Measurements from ENCODE around the gene BTNL8.

The BTNL8 gene

DNA sequence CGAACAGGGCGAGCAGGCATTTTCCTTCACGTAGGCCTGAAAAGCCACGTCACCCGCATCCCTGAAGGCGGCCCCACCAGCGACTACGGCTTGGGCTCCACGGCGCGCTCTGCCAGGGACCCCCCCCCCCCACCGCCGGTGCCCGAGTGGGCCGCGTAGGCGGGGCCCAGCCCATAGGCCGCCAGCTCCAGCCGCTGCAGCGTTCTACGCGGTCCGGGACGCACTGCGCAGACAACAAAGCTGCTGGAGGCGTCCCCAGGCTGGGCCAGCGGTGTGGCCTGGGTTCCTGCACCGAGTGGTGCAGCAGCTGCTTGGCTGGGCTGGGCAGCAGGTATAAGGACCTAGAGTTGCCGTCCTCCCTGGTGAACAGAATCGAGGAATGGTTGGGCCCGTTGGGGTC is 71.4 kb downstream of the BTNL8 start:
- H3K27me3 ChIP-seq (ENCODE audit: insufficient read depth, low read length) = no peaks in the 10 kb centered on the region
- no peaks in the 10 kb centered on the region for H3F3A ChIP-seq (ENCODE audit: insufficient read depth, low read length)
- no peaks in the 10 kb centered on the region for H3K79me2 ChIP-seq (ENCODE audit: insufficient read depth, low read length)
- H3K9me2 ChIP-seq (ENCODE audit: low read depth, low read length) = no peaks in the 10 kb centered on the region
- peaks cover 8% of the 10 kb centered on the region; the same call in 1 of the 2 replicates for H3K9me3 ChIP-seq (ENCODE audit: low read length)
- no peak overlapping the region for H3K9ac ChIP-seq (ENCODE audit: low read length)
- H2AFZ ChIP-seq (ENCODE audit: low read length) = no peak overlapping the region
- no peak overlapping the region for H3K4me3 ChIP-seq (ENCODE audit: low read depth, low read length, poor library complexity, severe bottlenecking)
- no peaks in the 10 kb centered on the region for H3K36me3 ChIP-seq (ENCODE audit: insufficient read depth, low read length)
- no peak for TF ChIP-seq EZH2 (IDR thresholded peaks at IDR 0.05; ENCODE audit: borderline replicate concordance, low read length)
- TF ChIP-seq, protein P1, sequence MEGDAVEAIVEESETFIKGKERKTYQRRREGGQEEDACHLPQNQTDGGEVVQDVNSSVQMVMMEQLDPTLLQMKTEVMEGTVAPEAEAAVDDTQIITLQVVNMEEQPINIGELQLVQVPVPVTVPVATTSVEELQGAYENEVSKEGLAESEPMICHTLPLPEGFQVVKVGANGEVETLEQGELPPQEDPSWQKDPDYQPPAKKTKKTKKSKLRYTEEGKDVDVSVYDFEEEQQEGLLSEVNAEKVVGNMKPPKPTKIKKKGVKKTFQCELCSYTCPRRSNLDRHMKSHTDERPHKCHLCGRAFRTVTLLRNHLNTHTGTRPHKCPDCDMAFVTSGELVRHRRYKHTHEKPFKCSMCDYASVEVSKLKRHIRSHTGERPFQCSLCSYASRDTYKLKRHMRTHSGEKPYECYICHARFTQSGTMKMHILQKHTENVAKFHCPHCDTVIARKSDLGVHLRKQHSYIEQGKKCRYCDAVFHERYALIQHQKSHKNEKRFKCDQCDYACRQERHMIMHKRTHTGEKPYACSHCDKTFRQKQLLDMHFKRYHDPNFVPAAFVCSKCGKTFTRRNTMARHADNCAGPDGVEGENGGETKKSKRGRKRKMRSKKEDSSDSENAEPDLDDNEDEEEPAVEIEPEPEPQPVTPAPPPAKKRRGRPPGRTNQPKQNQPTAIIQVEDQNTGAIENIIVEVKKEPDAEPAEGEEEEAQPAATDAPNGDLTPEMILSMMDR (IDR thresholded peaks at IDR 0.05; ENCODE audit: low read length) = no peak
- no peak overlapping the region for H3K27ac ChIP-seq (ENCODE audit: low read depth, low read length, poor library complexity, severe bottlenecking)
- H3K4me1 ChIP-seq (ENCODE audit: insufficient read depth, low read length, severe bottlenecking) = peaks cover 10% of the 10 kb centered on the region
- no peaks in the 10 kb centered on the region for H4K20me1 ChIP-seq (ENCODE audit: insufficient read depth, low read length)
- no peak overlapping the region for H3K4me2 ChIP-seq (ENCODE audit: low read length)

DNA sequence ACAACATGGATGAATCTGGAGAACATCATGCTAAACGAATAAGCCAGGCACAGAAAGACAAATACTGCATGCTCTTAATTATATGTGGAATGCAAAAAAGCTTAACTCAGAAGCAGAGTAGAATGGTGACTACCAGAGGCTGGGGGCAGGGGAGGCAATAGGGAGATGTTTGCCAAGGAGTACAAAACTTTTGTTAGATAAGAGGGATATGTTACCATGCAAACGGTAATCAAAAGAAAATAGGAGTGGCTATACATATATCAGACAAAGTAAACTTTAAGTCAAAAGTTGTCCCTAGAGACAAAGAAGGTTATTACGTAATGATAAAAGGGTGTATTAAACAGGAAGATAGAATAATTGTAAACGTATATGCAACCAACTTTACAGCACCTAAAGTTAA is 71.9 kb downstream of the BTNL8 start:
- H4K20me1 ChIP-seq (ENCODE audit: insufficient read depth, low read length) = no peaks in the 10 kb centered on the region
- H3K4me1 ChIP-seq (ENCODE audit: insufficient read depth, low read length, severe bottlenecking) = peaks cover 16% of the 10 kb centered on the region
- no peak overlapping the region for H3K4me2 ChIP-seq (ENCODE audit: low read length)

DNA sequence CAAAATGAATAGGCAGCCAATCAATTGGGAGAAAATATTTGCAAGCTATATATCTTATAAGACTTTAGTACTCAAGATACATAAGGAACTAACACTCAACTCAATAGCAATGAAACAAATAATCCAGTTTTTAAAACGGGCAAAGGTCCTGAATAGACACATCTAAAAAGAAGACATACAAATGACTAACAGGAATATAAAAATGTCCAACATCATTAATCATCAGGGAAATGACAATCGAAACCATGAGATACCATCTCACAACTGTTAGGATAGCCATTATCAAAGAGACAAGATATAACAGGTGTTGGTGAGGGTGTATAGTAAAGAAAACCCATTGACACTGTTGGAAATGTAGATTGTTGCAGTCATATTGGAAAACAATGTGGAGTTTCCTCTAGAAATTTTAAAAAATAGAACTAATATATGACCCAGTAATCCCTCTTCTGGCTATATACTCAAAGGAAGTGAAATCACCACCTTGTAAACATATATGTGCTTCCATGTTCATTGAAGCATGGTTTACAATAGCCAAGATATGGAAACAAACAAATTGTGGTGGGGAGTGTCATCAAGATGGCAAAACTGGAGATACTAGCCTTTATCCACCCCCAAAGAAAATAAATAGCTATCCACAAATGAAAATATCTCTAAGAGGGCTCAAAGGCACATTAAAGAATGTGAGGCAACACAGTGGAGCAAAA is 75.8 kb downstream of the BTNL8 start:
- Histone ChIP-seq H4K20me1 (ENCODE audit: insufficient read depth, low read length) (no peaks in the 10 kb centered on the region), H3K4me1 (ENCODE audit: insufficient read depth, low read length, severe bottlenecking) (peaks cover 38% of the 10 kb centered on the region), H3K79me2 (ENCODE audit: insufficient read depth, low read length) (no peaks in the 10 kb centered on the region), H3K9me3 (ENCODE audit: low read length) (peaks cover 8% of the 10 kb centered on the region; the same call in 1 of the 2 replicates), H3K4me2 (ENCODE audit: low read length) (peak overlapping the region; percentile 12; the same call in 1 of the 2 replicates), H3K9me2 (ENCODE audit: low read depth, low read length) (no peaks in the 10 kb centered on the region), H3F3A (ENCODE audit: insufficient read depth, low read length) (no peaks in the 10 kb centered on the region), H3K36me3 (ENCODE audit: insufficient read depth, low read length) (no peaks in the 10 kb centered on the region), H3K27ac (ENCODE audit: low read depth, low read length, poor library complexity, severe bottlenecking) (peak overlapping the region; percentile 94), H3K27me3 (ENCODE audit: insufficient read depth, low read length) (no peaks in the 10 kb centered on the region), H3K9ac (ENCODE audit: low read length) (no peak overlapping the region), H2AFZ (ENCODE audit: low read length) (no peak overlapping the region), H3K4me3 (ENCODE audit: low read depth, low read length, poor library complexity, severe bottlenecking) (no peak overlapping the region)
- TF ChIP-seq, protein P1 (IDR thresholded peaks at IDR 0.05; ENCODE audit: low read length) = no peak
- TF ChIP-seq EZH2 (IDR thresholded peaks at IDR 0.05; ENCODE audit: borderline replicate concordance, low read length) = no peak

More for the DNA sequence above, 71.9 kb downstream of the BTNL8 start:
- no peak overlapping the region for H2AFZ ChIP-seq (ENCODE audit: low read length)
- H3K27ac ChIP-seq (ENCODE audit: low read depth, low read length, poor library complexity, severe bottlenecking) = no peak overlapping the region
- H3F3A ChIP-seq (ENCODE audit: insufficient read depth, low read length) = no peaks in the 10 kb centered on the region
- no peaks in the 10 kb centered on the region for H3K9me2 ChIP-seq (ENCODE audit: low read depth, low read length)
- no peaks in the 10 kb centered on the region for H3K36me3 ChIP-seq (ENCODE audit: insufficient read depth, low read length)
- TF ChIP-seq EZH2 (IDR thresholded peaks at IDR 0.05; ENCODE audit: borderline replicate concordance, low read length) = no peak
- TF ChIP-seq, protein P1 (IDR thresholded peaks at IDR 0.05; ENCODE audit: low read length) = no peak
- peaks cover 8% of the 10 kb centered on the region; the same call in 1 of the 2 replicates for H3K9me3 ChIP-seq (ENCODE audit: low read length)
- H3K79me2 ChIP-seq (ENCODE audit: insufficient read depth, low read length) = no peaks in the 10 kb centered on the region
- H3K4me3 ChIP-seq (ENCODE audit: low read depth, low read length, poor library complexity, severe bottlenecking) = no peak overlapping the region
- no peaks in the 10 kb centered on the region for H3K27me3 ChIP-seq (ENCODE audit: insufficient read depth, low read length)
- no peak overlapping the region for H3K9ac ChIP-seq (ENCODE audit: low read length)

Data from OCI-LY1 (cell line).